K562 (cell line): ENCODE results near the gene AJM1. TPM values are rescaled to one million over a fixed set of nuclear protein-coding genes. Genes with fewer than 3 reads are reported as not detected.

ENCODE experiments used
- ATAC-seq: fragments of 200-7000 bp; cut with Tn5 transposase; 3 replicates; pipeline ENCODE4 v1.9.1; 2020; ENCODE audit warnings: moderate library complexity
- BruUV-seq: library from RNA; stranded (reverse); fragments of 400-500 nt; replicated peaks from 2 replicates; lab custom pipeline; 2021; lab: Mats Ljungman, UMichigan
- CTCF ChIA-PET: fragments of 300-600 bp; formaldehyde crosslinking; extraction: SDS; loops from one replicate; lab custom pipeline; 2021; ENCODE audit warnings: low intra/inter-chr PET ratio; lab: Yijun Ruan, JAX
- POLR2A ChIA-PET: fragments of 300-600, 350-650 bp; sonication (Branson Sonifier 250); formaldehyde crosslinking; extraction: SDS; loops from one replicate; lab custom pipeline; 2021; ENCODE audit warnings: antibody characterized with exemption, inconsistent platforms; lab: Yijun Ruan, JAX
- DNase-seq, 4 experiments: peaks; one replicate each; pipeline versions ENCODE4 v3.0.0 to v3.0.0-alpha.2; 2011 to 2018; ENCODE audit warnings: low spot score in 3 of 4, mixed read lengths in 3 of 4; ENCODE audit errors: extremely low read depth in 1 of 4
- FAIRE-seq: peaks from 2 replicates; lab custom pipeline; 2011; peaks lifted over from hg19 to GRCh38; lab: Jason Lieb, UNC
- H2AFZ ChIP-seq: 2 replicates; pipeline ENCODE4 v1.6.0; 2011; ENCODE audit warnings: low read depth, low read length, control low read depth, inconsistent platforms
- H3K27ac ChIP-seq: fragments of 200-600 bp; 3 replicates; pipeline ENCODE4 v1.8.0; 2011; ENCODE audit warnings: low read depth, mild to moderate bottlenecking, control low read depth, inconsistent platforms, low read length, moderate library complexity, mixed read lengths; ENCODE audit errors: extremely low read depth
- H3K27me3 ChIP-seq, 2 experiments: fragments of 300-600 bp in 1 of 2; 2 replicates in 1 of 2; 3 replicates in 1 of 2; pipeline versions ENCODE4 v1.6.0 to v1.8.0; 2011; ENCODE audit warnings: inconsistent platforms in 2 of 2, low read length in 2 of 2, mild to moderate bottlenecking in 1 of 2, mixed read lengths in 1 of 2, moderate library complexity in 1 of 2; ENCODE audit not compliant: control insufficient read depth in 2 of 2, insufficient read depth in 2 of 2
- H3K36me3 ChIP-seq: fragments of 300-600 bp; 3 replicates; pipeline ENCODE4 v1.8.0; 2011; ENCODE audit warnings: mild to moderate bottlenecking, low read length, inconsistent platforms; ENCODE audit not compliant: control insufficient read depth, insufficient read depth
- H3K4me1 ChIP-seq, 2 experiments: fragments of 200-600 bp in 1 of 2; replicated peaks in 1 of 2; 2 replicates in 1 of 2; 3 replicates in 1 of 2; pipeline versions ENCODE4 v1.5.1 to v1.8.0; 2011; ENCODE audit warnings: inconsistent platforms in 2 of 2, low read length in 2 of 2, mild to moderate bottlenecking in 1 of 2, mixed read lengths in 1 of 2, moderate library complexity in 1 of 2; ENCODE audit not compliant: control insufficient read depth in 2 of 2, insufficient read depth in 2 of 2
- H3K4me2 ChIP-seq: 2 replicates; pipeline ENCODE4 v1.6.1; 2011; ENCODE audit warnings: low read length, control low read depth, inconsistent platforms, mixed read lengths; ENCODE audit not compliant: insufficient read depth
- H3K4me3 ChIP-seq: fragments of 200-600 bp; sonication (generic), shearing (Covaris generic); 2 replicates; pipeline ENCODE4 v1.5.1; 2016; ENCODE audit warnings: control low read depth, inconsistent platforms
- H3K79me2 ChIP-seq: fragments of 200-600 bp; 3 replicates; pipeline ENCODE4 v1.8.0; 2011; ENCODE audit warnings: low read length, inconsistent platforms; ENCODE audit not compliant: control insufficient read depth, insufficient read depth
- H3K9ac ChIP-seq, 2 experiments: 2 replicates each; pipeline versions ENCODE4 v1.6.0 to v1.6.1; 2011; ENCODE audit warnings: low read depth in 2 of 2, low read length in 2 of 2, control low read depth in 1 of 2, inconsistent platforms in 1 of 2, mild to moderate bottlenecking in 1 of 2, mixed read lengths in 1 of 2; ENCODE audit not compliant: insufficient read depth in 1 of 2
- H3K9me1 ChIP-seq: one replicate; pipeline ENCODE4 v1.6.0; 2011; ENCODE audit warnings: inconsistent platforms, mild to moderate bottlenecking, low read length, moderate library complexity; ENCODE audit not compliant: control insufficient read depth, insufficient read depth
- H3K9me3 ChIP-seq: replicated peaks from 2 replicates; pipeline ENCODE4 v1.5.1; 2011; ENCODE audit warnings: low read depth, low read length, inconsistent platforms; ENCODE audit not compliant: control insufficient read depth, insufficient read depth
- H4K20me1 ChIP-seq: replicated peaks from 2 replicates; pipeline ENCODE4 v1.6.1; 2011; ENCODE audit warnings: low read length, inconsistent platforms, mixed read lengths; ENCODE audit not compliant: control insufficient read depth, insufficient read depth
- CBFA2T3 ChIP-seq: fragments of 450-650 bp; IDR thresholded peaks from 2 replicates; pipeline ENCODE4 v1.6.1; 2017
- DACH1 ChIP-seq: fragments of 450-650 bp; IDR thresholded peaks from 2 replicates; pipeline ENCODE4 v1.6.1; 2018; ENCODE audit not compliant: partially characterized antibody
- KAT7 ChIP-seq: sonication (generic); formaldehyde crosslinking; IDR thresholded peaks from 2 replicates; pipeline ENCODE4 v1.8.0; 2022; ENCODE audit warnings: missing genetic modification reagents, mild to moderate bottlenecking, borderline replicate concordance
- LCOR ChIP-seq: sonication (generic); formaldehyde crosslinking; IDR thresholded peaks from 2 replicates; pipeline ENCODE4 v1.8.0; 2022; ENCODE audit warnings: mild to moderate bottlenecking, missing genetic modification reagents
- MAZ ChIP-seq, 2 experiments: fragments of 450-650 bp in 1 of 2; sonication (generic) in 1 of 2; formaldehyde crosslinking; IDR thresholded peaks in 1 of 2; conservative IDR thresholded peaks in 1 of 2; 2 replicates each; pipeline versions ENCODE4 v1.4.0 to v1.5.0; 2020; ENCODE audit warnings: mild to moderate bottlenecking in 1 of 2, missing genetic modification reagents in 1 of 2
- NR1H2 ChIP-seq: sonication (generic); formaldehyde crosslinking; IDR thresholded peaks from 2 replicates; pipeline ENCODE4 v1.4.0; 2020; ENCODE audit warnings: mild to moderate bottlenecking, missing genetic modification reagents
- PHB ChIP-seq: fragments of 250-450 bp; sonication (Bioruptor Pico); IDR thresholded peaks from 2 replicates; pipeline ENCODE4 v1.5.0; 2021
- YY1 ChIP-seq, 3 experiments: IDR thresholded peaks; 2 replicates each; pipeline ENCODE4 v1.6.1; 2011; ENCODE audit warnings: low read length in 2 of 3, mild to moderate bottlenecking in 2 of 3, moderate library complexity in 2 of 3, borderline replicate concordance in 1 of 3, control low read depth in 1 of 3, low read depth in 1 of 3; ENCODE audit not compliant: insufficient read depth in 3 of 3, insufficient replicate concordance in 2 of 3, control insufficient read depth in 1 of 3, insufficient read length in 1 of 3; ENCODE audit errors: extremely low read depth in 1 of 3
- WGBS: fragments of 100-300 bp; shearing (Covaris generic); methylation state at CpG from one replicate; pipeline ENCODE4 v1.1.6; 2016; ENCODE audit warnings: low coverage, mixed read lengths; ENCODE audit not compliant: insufficient coverage; ENCODE audit errors: missing lambda C conversion rate; 5-methylcytosine and 5-hydroxymethylcytosine counted together
- in situ Hi-C: fragments of 300-500 bp; cut with MboI; formaldehyde crosslinking; loops from 4 replicates; pipeline ENCODE4 v1.15.0; 2018; ENCODE audit warnings: inconsistent platforms, mixed read lengths
- intact Hi-C: fragments of 100-400 bp; cut with micrococcal nuclease; formaldehyde crosslinking; loops from 2 replicates; pipeline ENCODE4 v1.14.2; 2022
- polyA plus RNA-seq, 8 experiments: library from polyadenylated mRNA; depleted of rRNA in 4 of 8; stranded (reverse) in 5 of 8; unstranded in 3 of 8; fragments of >200 nt; fragmentation: Nextera tagmentation in 2 of 8; fragmentation: Illumina TruSeq in 1 of 8; extraction: Ambion mirVana in 2 of 8; extraction: Trizol in 1 of 8; gene quantifications; 2 replicates each; pipeline versions ENCODE4 v1.2.1 to v1.2.3, GENCODE V29; 2011 to 2014; ENCODE audit warnings: inconsistent platforms in 1 of 8, missing spikeins in 1 of 8
- total RNA-seq, 7 experiments: library from RNA; depleted of rRNA in 6 of 7; stranded (reverse); fragments of >200 nt in 6 of 7; fragmentation: Illumina TruSeq in 2 of 7; extraction: Trizol in 2 of 7; gene quantifications; 2 replicates each; pipeline versions ENCODE4 v1.2.1 to v1.2.3, GENCODE V29; 2011 to 2021; ENCODE audit warnings: low replicate concordance in 1 of 7
- TF ChIP-seq, protein P1 (sequence below): IDR thresholded peaks from 2 replicates; pipeline ENCODE4 v1.6.1; 2014; ENCODE audit warnings: antibody characterized with exemption
- TF ChIP-seq, protein P2 (sequence below): fragments of 250-450 bp; sonication (Bioruptor Pico); IDR thresholded peaks from 2 replicates; pipeline ENCODE4 v1.8.0; 2022; ENCODE audit warnings: moderate library complexity, mild to moderate bottlenecking, inconsistent platforms
- TF ChIP-seq, protein P3 (sequence below), 2 experiments: fragments of 450-650 bp in 1 of 2; sonication (generic) in 1 of 2; formaldehyde crosslinking in 1 of 2; IDR thresholded peaks in 1 of 2; conservative IDR thresholded peaks in 1 of 2; 2 replicates each; pipeline versions ENCODE4 v1.6.1 to v1.8.1; 2016 to 2023; ENCODE audit warnings: mild to moderate bottlenecking in 2 of 2, moderate library complexity in 2 of 2, inconsistent platforms in 1 of 2, missing genetic modification reagents in 1 of 2

AJM1 gene
- total and polyA plus RNA-seq, 9 of the 15 experiments (the other 6 are each of a cell fraction or from before 2014, with no cell fraction given) = 0.01 to 3.7 (median 0.65) TPM; not detected in 1

DNA sequence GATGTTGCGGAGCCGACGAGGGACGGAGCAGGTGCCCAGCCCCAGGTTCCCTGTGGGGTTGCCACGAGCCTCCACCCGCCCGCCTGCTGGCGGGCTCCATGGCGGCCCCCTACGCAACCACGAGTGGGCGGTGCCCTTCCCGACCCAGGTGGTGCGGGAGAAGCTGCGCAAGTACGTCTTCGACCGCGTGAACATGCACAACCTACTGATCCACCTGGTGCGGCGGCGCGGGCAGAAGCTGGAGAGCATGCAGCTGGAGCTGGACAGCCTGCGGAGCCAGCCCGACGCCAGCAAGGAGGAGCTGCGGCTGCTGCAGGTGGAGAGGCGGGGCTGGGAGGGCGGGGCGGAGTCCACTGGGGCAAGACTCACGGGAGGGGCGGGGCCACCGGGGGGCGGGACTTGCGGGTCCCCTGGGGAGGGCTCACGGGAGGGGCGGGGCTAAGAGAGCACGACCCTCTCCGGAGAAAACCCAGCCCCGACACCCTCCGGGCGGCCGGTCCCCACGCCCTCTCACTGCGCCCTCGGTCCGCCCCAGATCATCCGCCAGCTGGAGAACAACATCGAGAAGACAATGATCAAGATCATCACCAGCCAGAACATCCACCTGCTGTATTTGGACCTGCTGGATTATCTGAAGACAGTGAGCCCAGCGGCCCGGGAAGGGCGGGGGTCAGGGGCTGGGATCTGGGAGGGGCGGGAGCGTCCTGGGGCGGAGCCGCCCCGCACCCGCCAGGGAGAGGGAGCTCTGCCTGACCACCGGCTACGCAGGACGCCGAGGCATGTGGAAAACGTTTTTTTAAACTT lies 42.2 kb upstream of the AJM1 start:
- 1% methylated on average over 48 of the region's 63 CpGs for WGBS
- in situ Hi-C loops = loop anchor here (25.0 kb wide), 1 partner anchor 437 kb away; the partner anchor contains the start of genes CYSRT1, RNF224, SLC34A3 and TUBB4B
- intact Hi-C loops = no loop called here
- TF ChIP-seq YY1 (IDR thresholded peaks at IDR 0.05; ENCODE audit: borderline replicate concordance in 1 of 3, control insufficient read depth in 1 of 3, extremely low read depth in 1 of 3, insufficient read depth in 3 of 3, insufficient read length in 1 of 3, insufficient replicate concordance in 2 of 3, low read depth in 1 of 3, low read length in 2 of 3) (peak in 2 of 3 experiments; percentile 60 to 75), MAZ (CRISPR knock-in tag; conservative IDR thresholded peaks at IDR 0.05 in 1 of 2, IDR thresholded peaks at IDR 0.05 in 1 of 2) (peak; percentile 5 to 91; a peak in 3 of 4 replicates), CBFA2T3 (peak; percentile 35; the same call in 1 of the 2 replicates), KAT7 (CRISPR knock-in tag) (0 out of 2 replicates have a peak, but pooled peaks have one; percentile 63), DACH1 (no peak), NR1H2 (CRISPR knock-in tag) (no peak), PHB (no peak), LCOR (CRISPR knock-in tag) (0 out of 2 replicates have a peak, but pooled peaks have one; percentile 57)
- TF ChIP-seq, protein P1, sequence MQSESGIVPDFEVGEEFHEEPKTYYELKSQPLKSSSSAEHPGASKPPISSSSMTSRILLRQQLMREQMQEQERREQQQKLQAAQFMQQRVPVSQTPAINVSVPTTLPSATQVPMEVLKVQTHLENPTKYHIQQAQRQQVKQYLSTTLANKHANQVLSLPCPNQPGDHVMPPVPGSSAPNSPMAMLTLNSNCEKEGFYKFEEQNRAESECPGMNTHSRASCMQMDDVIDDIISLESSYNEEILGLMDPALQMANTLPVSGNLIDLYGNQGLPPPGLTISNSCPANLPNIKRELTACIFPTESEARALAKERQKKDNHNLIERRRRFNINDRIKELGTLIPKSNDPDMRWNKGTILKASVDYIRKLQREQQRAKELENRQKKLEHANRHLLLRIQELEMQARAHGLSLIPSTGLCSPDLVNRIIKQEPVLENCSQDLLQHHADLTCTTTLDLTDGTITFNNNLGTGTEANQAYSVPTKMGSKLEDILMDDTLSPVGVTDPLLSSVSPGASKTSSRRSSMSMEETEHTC = no peak
- TF ChIP-seq, protein P2, sequence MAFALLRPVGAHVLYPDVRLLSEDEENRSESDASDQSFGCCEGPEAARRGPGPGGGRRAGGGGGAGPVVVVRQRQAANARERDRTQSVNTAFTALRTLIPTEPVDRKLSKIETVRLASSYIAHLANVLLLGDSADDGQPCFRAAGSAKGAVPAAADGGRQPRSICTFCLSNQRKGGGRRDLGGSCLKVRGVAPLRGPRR (CRISPR knock-in tag) = no peak
- TF ChIP-seq, protein P3, sequence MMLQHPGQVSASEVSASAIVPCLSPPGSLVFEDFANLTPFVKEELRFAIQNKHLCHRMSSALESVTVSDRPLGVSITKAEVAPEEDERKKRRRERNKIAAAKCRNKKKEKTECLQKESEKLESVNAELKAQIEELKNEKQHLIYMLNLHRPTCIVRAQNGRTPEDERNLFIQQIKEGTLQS (IDR thresholded peaks at IDR 0.05) = no peak
- TF ChIP-seq, protein P3 (CRISPR knock-in tag; conservative IDR thresholded peaks at IDR 0.05) = no peak

More for the DNA sequence above, 42.2 kb upstream of the AJM1 start:
- ChIA-PET POLR2A (interaction anchor here (0.7 to 1.1 kb wide), 5 partner anchors 10 to 441 kb away, joined by 3 to 6 read pairs (median 4); partner anchors contain the start of gene TUBB4B), CTCF (interaction anchor here (0.7 kb wide), 1 partner anchor 126 kb away, joined by 3 read pairs; no protein-coding TSS in a partner anchor)
- Histone ChIP-seq H3K9ac (peak overlapping the region in 1 of 2 experiments; percentile 86; a peak in 2 of 4 replicates), H4K20me1 (no peaks in the 10 kb centered on the region), H3K4me2 (peak overlapping the region; percentile 78), H3K4me3 (peak overlapping the region; percentile 39), H3K36me3 (peaks cover under 1% of the 10 kb centered on the region; the same call in 1 of the 3 replicates), H3K27ac (peak overlapping the region; percentile 45; the same call in 1 of the 3 replicates), H2AFZ (peak overlapping the region; percentile 89), H3K27me3 (no peaks in the 10 kb centered on the region), H3K79me2 (no peaks in the 10 kb centered on the region), H3K9me3 (no peaks in the 10 kb centered on the region), H3K4me1 (peaks cover 32 to 72% of the 10 kb centered on the region in 2 experiments; a peak in 4 of 5 replicates), H3K9me1 (no peaks in the 10 kb centered on the region)
- DNase-seq (peak; percentile 95 to 97 (median 96)), FAIRE-seq (peak; percentile 60), ATAC-seq (peak; percentile 86)
- no TSS peak for BruUV-seq
